Activated effector memory CD4-positive, alpha-beta T cell treated with anti-CD3 and anti-CD28 coated beads, Interleukin-2, amount 50 U/mL, for 16 hours (primary cell): ENCODE data around the gene DMBX1.

Experiments
- DNase-seq: peaks from one replicate; pipeline ENCODE4 v3.0.0-alpha.2; 2020

DMBX1 gene

DNA sequence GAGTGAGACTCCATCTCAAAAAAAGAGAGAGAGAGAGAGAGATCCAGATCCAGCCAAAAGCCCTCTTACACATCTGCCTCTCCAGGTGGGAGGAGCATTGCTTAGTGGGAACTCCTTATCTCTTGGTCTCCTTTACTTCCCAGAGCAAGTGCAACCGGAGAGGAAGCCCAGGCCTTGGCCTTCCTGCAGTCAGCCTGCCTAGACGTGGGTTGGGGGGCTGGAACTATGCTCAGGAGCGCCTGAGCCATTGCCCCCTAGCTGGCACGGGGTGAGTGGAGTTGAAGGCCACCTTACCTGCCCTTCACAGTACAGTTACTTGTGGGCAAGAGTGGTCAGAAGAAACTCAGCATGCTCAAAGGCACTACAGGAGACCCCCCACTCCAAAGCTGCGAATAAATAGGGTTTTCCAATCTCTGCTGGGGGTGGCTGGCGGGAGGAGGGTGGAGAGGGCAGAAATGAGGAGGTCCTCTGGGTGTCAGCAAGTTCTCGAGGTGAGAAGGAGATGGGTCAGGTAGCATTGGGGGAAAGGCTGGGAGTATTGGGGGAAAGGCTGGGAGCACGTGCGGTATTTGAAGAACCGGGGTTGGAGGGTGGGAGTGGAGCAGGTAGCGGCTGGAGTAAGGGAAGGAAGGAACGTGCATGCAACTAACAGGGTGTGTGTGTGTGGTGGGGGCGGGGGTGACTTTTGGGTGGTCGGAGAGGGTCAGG lies 4.7 kb upstream of the DMBX1 start:
- no peak for DNase-seq

DNA sequence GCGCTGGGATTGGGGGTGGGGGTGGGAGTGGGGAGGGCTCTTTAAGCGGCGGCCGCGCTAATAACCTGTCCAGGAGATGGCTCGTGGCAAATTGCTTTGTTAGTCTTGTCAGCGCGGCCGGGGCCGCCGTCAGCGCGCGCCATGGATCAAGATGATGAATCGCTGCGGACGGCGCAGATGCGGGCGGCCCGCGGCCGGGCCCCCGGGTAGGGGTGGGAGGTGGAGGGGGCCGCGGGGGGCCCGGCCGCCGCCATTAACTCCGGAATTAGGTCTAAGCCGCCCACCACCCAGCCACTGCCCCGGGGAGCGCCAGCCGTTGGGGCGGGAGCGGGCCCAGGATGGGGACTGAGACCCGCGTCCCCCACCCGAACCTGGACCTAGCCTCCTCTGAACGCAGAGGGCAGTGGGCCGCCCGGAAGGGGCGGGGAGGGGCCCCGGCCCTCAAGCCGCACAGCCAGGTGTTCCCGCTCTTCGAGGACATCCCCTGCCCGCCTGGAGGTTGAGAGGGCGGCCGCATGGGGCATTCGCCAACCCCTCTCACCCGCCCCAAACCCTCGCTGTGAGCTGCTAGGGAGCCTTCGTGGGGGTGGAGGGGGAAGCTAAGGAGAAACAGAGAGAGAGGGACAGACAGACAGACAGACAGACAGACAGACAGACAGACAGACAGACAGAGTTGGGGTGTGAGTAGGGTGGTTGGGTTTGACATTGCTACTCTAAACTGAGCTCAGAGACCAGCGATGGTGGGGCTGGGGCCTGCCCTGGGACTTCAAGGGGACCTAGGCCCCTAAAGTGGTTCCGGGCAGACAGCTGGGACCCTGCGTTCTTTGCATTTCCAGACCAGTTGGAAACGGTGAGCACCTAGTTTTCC lies 3.8 kb upstream of the DMBX1 start:
- no peak for DNase-seq

DNA sequence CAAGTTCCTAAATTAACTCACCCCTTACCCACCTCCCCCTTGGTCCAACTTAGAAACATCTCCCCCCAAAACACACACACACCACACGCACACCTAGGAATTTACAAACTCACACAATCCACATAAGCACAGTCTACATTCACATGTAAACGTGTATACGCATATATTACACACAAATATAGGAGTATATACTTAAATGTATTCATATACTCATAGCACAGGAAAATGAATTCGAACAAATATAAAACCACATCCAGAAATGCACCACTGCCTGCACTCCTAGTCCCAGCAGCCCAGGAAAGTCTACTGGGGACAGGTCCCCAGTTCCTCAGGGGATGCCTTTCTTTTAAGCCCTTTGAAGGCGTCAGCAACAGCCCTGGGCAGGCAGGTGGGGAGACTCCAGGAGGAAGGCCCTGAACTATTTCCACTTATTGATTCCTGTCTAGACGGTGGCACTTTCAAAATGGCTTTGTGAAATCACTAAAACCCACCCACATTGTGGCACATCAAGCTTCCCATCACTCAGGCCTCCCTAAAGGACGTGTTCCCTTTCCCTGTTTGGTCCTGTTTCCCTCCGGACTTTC lies 3.1 kb upstream of the DMBX1 start:
- DNase-seq: no peak

DNA sequence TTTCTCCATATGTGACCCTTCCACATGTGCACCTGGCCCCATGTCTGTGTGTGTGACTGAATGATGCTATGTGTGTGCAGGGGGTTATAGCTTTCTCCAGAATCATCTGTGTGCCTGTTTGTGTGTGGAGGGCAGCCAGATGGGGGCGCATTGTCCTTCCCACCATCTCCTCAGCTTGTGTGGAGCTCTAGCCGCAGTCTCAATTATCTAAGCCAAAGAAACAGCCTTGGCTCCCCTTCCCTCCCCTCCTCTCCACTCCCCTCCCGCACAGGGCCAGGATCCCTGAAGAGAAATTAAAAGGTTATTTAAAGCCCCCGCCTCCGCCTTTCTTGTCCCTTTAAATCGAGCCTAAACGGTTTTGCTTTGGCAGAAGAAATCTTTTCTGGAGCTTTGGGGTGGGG lies 1.8 kb upstream of the DMBX1 start:
- no peak for DNase-seq

DNA sequence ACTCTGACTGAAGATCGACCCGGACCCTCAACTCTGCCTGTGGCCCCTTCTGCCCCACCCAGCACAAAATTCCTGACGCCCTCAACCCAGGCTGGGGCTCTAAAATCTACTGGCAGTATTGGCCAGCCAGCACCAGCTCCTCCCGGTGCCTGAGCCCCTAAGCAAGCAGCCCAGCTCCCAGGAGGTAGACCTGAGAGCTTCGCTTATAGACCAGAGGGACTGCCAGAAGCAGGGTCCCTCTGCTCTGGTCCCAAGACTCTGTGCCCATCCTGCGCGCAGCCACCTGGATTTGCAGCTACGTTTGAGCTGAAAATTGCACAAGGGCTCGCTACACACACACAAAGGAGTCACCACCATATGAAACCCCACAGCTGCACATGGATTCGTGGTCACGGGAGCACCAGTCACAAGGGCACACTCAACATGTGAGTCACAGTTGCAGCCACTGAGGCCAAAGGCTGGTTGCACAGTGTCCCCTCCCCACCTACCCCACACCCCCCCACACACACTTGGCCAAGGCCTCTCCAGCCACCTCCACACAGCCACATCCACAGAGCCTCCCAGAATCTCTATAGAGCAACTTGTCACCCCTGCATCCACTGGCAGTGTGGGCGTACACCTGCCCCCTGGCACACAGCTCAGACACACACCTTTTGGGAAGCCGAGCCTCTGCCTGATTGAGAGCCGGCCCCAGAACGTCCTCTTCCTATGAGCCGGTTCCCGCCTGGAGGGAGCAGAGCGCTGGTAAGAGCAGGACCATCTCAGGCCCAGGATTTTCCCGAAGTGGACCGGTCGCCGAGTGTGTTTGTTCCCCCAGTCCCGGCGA lies 1.1 kb upstream of the DMBX1 start:
- DNase-seq: no peak

DNA sequence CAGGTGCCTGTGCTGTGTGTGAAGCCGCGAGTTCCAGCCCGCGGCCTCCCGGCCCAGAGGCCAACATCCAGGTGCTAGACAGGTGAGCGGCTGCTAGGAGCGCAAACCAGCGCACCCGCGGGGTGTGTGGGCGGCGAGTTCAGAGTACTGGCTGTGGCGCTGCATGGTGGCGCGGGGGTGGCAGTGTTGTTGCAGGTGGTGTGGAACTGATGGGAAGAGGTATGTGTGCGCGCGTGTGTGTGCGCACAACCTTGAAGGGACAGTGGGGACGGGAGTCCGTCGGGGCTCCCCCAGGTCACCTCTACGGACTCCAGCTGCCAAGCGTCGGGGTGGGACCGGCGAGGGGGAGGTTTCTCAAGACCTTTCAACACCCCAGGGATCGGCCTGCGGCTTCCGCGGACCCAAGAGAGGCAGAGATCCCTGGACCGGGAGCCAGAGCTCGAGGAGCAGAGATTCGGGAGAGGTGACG lies 433 bp upstream of the DMBX1 start:
- DNase-seq: peak; percentile 74

DNA sequence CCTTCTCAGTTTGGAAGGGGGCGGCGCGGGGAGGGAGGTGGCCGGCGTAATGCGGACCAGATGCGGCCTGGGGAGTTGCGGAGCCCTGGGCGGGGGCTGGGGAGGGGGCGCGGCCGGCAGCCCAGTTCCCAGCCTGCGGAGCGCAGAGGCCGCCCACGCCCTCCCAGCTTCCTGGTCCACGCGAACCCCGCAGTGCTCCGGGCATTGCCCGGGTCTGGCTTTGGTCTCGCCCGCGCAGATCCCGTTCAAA lies 695 bp downstream of the DMBX1 start:
- DNase-seq: no peak

DNA sequence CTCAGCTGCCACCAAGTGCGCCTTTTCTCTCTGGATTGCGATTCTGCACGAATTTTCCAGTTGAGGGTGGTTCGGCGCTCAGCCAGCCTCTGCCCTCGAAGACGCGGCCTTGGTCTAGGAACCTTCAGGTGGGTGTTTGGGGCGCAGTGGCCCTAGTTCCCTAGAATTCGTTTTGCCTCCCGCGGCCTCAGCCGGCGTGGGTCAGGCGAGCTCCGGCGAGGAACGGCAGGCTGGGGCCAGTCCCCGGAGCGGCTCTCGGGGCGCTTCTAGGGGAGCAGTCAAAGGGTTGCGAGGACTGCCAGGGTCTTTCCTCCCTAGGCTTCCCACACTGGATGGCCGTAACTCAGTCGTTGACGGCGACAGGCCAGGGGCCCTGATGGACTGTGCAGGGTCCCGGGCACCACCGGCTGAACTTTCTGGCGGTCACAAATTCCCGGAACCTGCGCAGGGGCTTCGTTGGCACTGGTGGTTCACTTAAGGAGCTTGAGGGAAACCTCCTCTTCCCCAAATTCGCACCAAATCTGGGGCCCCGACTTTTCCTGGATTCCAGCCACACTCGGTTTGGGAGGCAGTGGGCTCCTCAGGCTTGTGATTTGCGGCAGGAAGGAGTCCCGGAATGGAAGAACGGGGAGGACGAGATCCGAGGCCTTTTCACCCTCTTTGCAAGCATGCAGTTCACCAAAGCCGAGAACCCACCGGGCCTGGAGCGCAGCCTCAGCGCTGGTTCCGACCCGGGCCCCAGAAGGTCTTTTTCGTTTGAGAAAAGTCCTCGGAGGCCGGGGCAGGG lies 1.2 kb downstream of the DMBX1 start:
- no peak for DNase-seq

DNA sequence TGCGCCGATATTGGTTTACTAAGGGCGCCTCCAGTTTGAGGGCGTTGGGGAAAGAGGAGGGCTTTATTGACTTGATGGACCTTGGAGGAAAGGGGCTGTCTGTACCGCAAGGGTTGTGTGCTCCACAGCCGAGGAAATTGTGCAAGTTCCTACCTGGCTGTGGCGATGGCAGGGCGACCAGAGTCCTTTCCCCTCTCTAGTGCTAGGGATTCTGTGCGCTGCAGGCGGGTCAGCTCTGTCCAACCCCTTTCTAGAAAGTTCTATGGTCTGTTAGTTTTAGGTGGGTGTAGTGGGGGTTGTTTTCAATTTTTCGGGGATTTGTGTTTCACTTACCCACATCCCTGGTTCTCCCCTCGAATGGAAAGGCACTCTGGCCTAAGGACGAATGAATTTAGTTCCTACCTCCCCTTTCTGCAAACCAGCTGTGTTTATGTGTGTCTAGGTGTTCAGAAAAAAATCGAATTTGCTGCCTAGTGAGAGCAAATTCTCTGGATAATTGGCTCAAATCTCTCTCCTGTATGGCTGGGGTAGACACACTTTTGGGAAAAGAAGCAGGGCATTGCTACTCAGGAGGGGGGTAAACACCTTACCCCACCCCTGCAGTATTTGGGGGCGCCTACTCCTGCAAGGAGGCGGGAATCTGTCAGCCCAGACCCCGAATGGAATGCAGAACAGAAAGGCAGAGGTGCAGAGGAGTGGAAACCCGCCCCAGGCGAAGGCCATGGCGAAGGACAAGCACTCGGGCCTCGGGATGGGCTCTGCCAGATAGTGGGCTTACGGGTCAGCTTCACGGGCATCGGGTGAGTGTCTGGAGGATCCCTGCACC lies 2.0 kb downstream of the DMBX1 start:
- no peak for DNase-seq

DNA sequence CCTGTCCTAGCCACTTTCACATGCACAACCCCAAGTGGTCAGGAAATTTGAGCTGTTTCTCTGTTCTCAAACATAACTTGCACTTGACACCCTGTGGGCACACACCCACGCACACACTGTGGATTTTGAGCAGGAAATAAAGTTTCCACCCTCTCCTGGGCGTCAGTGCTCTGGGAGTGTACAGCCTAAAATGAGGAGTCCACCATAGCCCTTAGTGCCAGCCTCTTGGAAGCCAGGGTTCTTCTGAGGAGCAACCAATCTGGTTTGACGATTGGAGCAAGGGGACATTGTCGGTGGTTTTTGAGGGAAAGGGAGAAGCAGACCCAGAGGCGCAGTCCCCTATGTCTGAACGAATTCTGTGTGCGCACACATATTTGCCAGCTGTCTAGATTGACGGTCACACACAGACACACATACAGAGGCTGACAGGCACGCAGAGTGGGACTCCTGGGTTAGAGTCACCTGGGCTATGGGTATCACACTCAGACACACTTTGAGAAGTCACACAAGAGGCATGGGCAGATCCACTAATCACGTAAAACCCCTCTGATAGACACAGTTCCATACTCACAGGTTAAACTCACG lies 2.7 kb downstream of the DMBX1 start:
- DNase-seq: no peak

DNA sequence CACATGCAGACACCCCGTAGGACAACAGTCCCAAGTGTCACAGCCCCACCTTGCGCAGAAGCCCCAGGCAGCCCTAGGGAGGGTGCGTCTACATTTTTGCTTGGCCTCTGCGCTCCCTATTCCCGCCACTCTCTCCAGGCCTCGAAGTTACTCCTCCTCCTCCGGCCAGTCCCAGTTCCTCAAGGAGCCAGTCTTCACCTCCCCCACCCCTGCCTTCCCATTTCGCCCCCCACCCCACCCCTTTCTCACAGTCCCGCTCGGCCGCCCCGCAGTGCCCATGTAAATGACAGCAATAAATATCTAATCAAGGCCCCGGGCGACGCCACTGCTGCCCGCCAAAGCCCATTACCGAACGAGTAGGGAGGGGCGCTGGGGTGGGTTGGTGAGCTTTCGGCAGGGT lies 3.2 kb downstream of the DMBX1 start:
- no peak for DNase-seq

DNA sequence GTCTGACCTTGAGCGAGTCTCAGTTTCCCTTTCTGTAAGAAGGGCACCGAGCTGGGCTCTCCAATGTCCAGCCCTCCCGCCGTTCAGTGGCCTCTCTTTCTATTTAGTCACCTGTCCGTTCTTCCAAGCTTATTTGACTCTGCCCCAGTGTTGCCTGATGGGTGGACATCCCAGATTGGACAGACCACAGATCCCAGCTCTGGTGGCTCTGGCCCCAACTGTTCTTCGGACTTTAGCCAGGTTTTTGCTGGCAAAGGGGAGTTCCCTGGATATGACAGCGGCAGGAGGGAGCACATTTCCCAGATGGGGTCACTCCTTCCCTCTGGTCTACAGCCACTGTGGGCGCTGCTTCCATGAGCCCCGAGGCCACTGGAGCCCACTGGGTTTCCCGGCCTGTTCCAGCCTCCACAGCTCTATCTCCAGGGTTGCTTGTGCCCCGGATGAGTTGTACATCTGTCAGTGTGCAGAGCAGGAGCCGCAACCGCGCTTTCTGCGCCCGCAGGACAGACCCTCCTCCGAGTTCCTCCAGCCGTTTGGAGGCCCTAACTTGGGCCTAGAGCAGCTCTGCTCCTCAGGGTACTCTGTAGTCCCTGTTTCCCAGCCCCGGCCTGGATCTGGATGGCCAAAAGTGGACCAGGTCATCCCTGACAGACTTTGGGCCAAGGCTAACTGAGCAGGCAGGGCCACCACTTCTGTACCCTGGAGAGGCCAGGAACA lies 3.8 kb downstream of the DMBX1 start:
- DNase-seq: no peak

DNA sequence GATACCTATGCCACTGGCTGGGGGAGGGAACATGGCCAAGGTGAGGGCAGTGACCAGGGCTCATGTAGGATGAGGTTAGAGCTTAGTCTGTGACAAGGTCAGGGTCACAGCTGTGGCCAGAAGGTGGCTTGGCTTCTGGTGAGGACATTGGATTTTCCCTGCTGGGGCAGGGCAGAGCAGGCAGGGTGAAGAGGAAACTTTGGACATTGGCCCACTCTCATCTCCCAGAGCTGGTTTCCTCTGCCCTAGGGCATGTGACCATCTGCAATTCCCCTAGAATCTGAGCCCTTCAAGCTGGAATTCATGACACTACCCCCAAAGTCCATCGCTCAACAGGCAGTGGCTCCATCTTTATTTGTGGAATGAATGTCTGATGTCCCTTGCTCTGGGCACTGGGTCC lies 5.3 kb downstream of the DMBX1 start:
- no peak for DNase-seq

DNA sequence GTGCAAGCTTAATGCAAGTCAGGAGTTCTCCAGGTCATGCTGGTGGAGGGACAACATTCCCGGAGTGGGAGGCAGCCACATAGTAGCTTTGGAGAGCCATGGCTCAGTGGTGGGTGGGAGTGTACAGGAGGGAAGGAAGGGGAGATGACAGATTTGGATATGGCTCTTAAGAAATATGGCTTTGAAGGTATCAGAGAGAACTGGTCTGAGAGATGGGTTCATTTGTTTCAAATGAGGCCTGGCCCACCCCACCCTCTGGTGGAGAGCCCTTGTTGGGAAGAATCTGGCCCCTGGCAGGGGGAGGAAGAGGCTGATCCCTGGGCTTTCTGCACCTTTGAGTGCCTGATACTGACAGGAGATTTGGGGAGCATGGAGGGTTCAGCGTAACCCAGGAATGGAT lies 6.1 kb downstream of the DMBX1 start:
- DNase-seq: no peak

DNA sequence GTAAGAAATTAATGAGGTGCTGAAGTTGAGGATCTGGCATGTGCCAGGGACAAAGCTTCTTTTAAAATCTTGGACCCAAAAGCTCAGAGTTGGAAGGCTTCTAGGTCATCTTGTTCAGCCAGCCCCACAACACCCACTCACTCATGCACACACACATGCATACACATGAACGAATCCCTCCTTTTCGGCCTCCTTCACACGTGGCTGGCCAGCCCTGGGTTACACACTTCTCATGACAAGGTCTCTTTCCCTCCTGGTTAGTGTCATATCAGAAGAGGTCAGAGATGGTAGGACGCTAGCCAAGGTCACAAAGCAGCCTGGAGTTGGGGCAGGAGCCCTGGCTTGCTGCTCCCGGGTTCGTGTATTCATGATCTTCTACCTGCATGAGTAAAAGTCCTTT lies 6.9 kb downstream of the DMBX1 start:
- DNase-seq: no peak

DNA sequence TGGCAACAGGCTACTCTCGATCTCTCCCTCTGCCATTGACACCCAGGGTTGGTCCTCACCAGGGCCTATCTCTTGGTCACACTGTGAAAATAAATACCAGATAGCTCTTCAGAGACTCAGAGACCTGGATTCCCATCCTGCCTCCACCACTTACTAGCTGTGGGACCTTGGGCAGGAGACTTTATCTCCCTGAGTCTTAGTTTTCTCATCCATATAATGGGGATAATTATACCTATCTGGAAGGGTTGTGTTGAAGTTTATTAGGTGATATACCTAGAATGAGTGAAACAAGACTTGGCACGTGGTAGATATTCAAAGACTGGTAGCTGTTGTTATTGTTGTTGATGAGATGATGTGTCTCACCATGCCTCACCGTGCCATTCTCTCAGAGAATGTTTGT lies 7.4 kb downstream of the DMBX1 start:
- no peak for DNase-seq

DNA sequence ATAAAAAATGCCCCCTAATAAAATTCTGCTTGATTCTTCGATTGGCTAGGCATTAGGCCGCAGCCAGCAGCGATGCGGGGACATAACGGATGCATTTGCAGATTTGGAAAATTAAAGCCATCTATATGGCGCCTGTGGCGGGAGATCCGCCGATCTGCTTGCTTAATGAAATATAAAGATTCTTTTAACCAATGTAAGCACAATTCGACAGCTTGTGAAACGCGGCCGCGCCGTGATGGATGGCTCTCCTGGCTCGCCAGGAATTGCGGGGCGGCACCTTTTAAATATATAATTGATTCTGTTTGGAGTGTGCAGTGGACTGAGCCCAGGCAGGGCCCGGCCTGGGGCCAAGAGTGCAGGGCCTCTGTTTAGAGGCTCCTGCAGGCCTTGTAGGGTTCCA lies 8.0 kb downstream of the DMBX1 start:
- DNase-seq: no peak

DNA sequence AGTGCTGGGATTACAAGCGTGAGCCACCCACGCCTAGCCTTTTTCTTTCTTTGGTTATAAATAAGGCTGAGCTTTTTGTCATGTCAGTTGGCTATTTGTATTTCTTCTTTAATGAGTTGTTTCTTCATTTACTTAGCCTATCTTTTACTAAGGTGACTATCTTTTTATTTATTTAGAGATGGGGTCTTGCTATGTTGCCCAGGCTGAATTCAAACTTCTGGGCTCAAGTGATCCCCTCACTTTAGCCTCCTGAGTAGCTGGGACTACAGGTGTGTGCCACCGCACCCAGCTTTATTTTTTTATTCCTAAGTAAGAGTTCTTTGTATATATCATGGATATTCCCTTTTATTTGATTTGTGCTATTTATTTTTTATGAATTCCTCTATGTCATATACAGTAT lies 11.9 kb downstream of the DMBX1 start:
- DNase-seq: no peak

DNA sequence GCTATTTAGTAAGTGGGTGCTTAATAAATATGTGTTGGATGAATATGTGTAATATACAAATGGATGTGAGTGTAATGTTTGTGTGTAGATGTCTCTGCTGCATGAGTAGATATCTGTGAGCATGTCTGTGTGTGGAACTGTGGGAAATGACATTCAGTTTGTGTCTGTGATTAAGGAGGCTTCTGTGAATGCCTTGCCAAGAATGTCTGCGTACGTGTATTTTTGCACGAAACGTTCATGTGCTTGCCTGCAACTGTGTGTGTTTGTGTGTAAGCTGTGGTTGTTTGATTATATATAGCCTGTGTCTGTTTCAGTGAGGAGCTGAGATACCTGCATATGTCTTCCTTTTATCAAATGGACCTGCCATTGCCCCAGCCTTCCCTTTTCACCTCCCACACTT lies 13.8 kb downstream of the DMBX1 start:
- DNase-seq: no peak

DNA sequence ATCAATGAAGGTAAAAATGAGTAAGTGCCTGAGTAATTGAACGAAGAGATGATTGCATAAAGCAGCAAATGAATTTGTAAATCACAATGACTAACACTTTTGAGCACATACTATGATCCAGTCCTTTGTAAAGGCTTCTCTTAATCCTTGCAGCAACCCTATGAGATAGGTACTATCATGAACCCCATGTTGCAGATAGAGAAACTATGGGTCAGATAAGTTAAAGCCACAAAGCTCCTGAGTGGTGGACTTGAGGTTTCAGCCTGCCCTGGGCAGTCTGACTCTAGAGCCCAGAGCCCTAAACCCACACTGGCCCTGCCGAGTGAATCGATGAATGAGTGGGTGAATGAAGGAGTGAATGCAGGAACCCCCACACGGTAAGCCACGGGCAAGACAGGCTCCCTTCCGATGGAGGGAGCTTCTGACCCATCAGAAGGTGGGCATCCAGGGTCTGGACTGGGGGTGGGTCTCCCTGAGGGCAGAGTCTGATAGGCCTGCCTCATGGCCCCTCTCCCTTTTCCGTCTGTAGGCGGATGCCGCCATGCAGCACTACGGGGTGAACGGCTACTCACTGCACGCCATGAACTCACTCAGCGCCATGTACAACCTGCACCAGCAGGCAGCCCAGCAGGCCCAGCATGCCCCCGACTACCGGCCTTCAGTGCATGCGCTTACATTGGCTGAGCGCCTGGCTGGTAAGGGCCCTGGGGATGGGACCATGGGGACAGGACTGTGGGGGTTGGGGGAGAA lies 17.0 kb downstream of the DMBX1 start:
- no peak for DNase-seq
